Transverse colon (tissue), 4 donors: ENCODE results near the gene HAGH.

ENCODE experiments used
- CTCF ChIP-seq, 5 experiments: fragments of 200-600 bp in 3 of 5; fragments of 450-650 bp in 2 of 5; sonication (generic) in 3 of 5; IDR thresholded peaks; 1 replicate in 2 of 5; 2 replicates in 3 of 5; pipeline ENCODE4 v1.5.1; 2016 to 2017; ENCODE audit warnings: antibody characterized with exemption in 5 of 5, inconsistent platforms in 3 of 5, mild to moderate bottlenecking in 2 of 5, moderate library complexity in 1 of 5
- EP300 ChIP-seq: sonication (generic); formaldehyde crosslinking; IDR thresholded peaks from one replicate; pipeline ENCODE4 v1.6.1; 2017; ENCODE audit warnings: antibody characterized with exemption, low read depth
- POLR2A ChIP-seq: fragments of 450-650 bp; IDR thresholded peaks from one replicate; pipeline ENCODE4 v1.6.1; 2016; ENCODE audit warnings: antibody characterized with exemption, mild to moderate bottlenecking, moderate library complexity
- POLR2AphosphoS5 ChIP-seq, 3 donors: sonication (generic); formaldehyde crosslinking; IDR thresholded peaks; one replicate each; pipeline ENCODE4 v1.6.1; 2016; ENCODE audit warnings: antibody characterized with exemption in 3 of 3

GRCh38 chr16:1861730-1862129, 35.1 kb upstream of the HAGH start:
- TF ChIP-seq POLR2AphosphoS5 (IDR thresholded peaks at IDR 0.05): no peak
- no peak for TF ChIP-seq EP300
- no peak for TF ChIP-seq CTCF (IDR thresholded peaks at IDR 0.05)
- TF ChIP-seq POLR2A: no peak
